HCT116 (cell line): ENCODE data around the gene SARM1. TPM values are rescaled to one million over a fixed set of nuclear protein-coding genes. Genes with fewer than 3 reads are reported as not detected.

Source experiments
- ATAC-seq: fragments of 200-7000 bp; cut with Tn5 transposase; 2 replicates; pipeline ENCODE4 v1.9.1; 2020; ENCODE audit warnings: mild to moderate bottlenecking, moderate library complexity
- BruUV-seq: library from RNA; stranded (reverse); fragments of 400-500 nt; replicated peaks from 2 replicates; lab custom pipeline; 2021; lab: Mats Ljungman, UMichigan
- CTCF ChIA-PET: fragments of 300-600 bp; sonication (Branson Sonifier 250); formaldehyde crosslinking; loops from one replicate; lab custom pipeline; 2021; ENCODE audit warnings: antibody characterized with exemption; lab: Charles Lee
- POLR2A ChIA-PET: fragments of 300-600, 350-600 bp; sonication (Branson Sonifier 250); formaldehyde crosslinking; loops from one replicate; lab custom pipeline; 2021; ENCODE audit warnings: antibody characterized with exemption; lab: Charles Lee
- RAD21 ChIA-PET, 2 experiments: fragments of 300-600 bp; sonication (Branson Sonifier 250); formaldehyde crosslinking; loops; one replicate each; lab custom pipeline; 2023; ENCODE audit warnings: low total read pairs in 2 of 2; ENCODE audit not compliant: uncharacterized antibody in 2 of 2, unreplicated experiment in 2 of 2, low non-redundant PET in 1 of 2; lab: Charles Lee
- DNase-seq: peaks from one replicate; pipeline ENCODE4 v3.0.0-alpha.2; 2010; ENCODE audit warnings: low read depth, low spot score
- H2AFZ ChIP-seq: fragments of 200-600 bp; shearing (Covaris generic), sonication (generic); 2 replicates; pipeline ENCODE4 v1.6.1; 2017; ENCODE audit warnings: low read depth, mixed run types, mixed read lengths, antibody characterized with exemption, low read length; ENCODE audit not compliant: poor library complexity, severe bottlenecking
- H3K27ac ChIP-seq: 2 replicates; pipeline ENCODE4 v1.5.1; 2012; ENCODE audit warnings: low read depth, low read length
- H3K27me3 ChIP-seq: fragments of 200-600 bp; sonication (generic); 2 replicates; pipeline ENCODE4 v1.6.1; 2016; ENCODE audit warnings: mixed run types, low read length, mixed read lengths; ENCODE audit not compliant: insufficient read depth
- H3K36me3 ChIP-seq, 2 experiments: fragments of 200-500 bp in 1 of 2; fragments of 200-600 bp in 1 of 2; sonication (Bioruptor generic) in 1 of 2; sonication (generic) in 1 of 2; 2 replicates each; pipeline versions ENCODE4 v1.5.1 to v1.6.1; 2014 to 2016; ENCODE audit warnings: low read length in 2 of 2, inconsistent platforms in 1 of 2, mixed read lengths in 1 of 2, mixed run types in 1 of 2; ENCODE audit not compliant: insufficient read depth in 2 of 2, control insufficient read depth in 1 of 2
- H3K4me1 ChIP-seq, 2 experiments: fragments of 200-600 bp in 1 of 2; sonication (generic) in 1 of 2; 2 replicates each; pipeline versions ENCODE4 v1.5.1 to v1.6.1; 2012 to 2017; ENCODE audit warnings: low read length in 2 of 2, inconsistent platforms in 1 of 2, mild to moderate bottlenecking in 1 of 2, mixed read lengths in 1 of 2, mixed run types in 1 of 2, moderate library complexity in 1 of 2; ENCODE audit not compliant: insufficient read depth in 2 of 2, control insufficient read depth in 1 of 2
- H3K4me2 ChIP-seq: fragments of 200-600 bp; sonication (generic); 2 replicates; pipeline ENCODE4 v1.6.1; 2017; ENCODE audit warnings: mixed run types, low read length, mixed read lengths
- H3K4me3 ChIP-seq, 2 experiments: fragments of 200-600 bp in 1 of 2; sonication (generic) in 1 of 2; replicated peaks in 1 of 2; 2 replicates each; pipeline ENCODE4 v1.5.1; 2011 to 2016; ENCODE audit warnings: low read length in 2 of 2, control low read depth in 1 of 2, low read depth in 1 of 2, mild to moderate bottlenecking in 1 of 2, mixed read lengths in 1 of 2, mixed run types in 1 of 2
- H3K79me2 ChIP-seq: fragments of 200-600 bp; sonication (generic); 2 replicates; pipeline ENCODE4 v1.6.1; 2017; ENCODE audit warnings: mild to moderate bottlenecking, mixed run types, low read length, moderate library complexity, mixed read lengths; ENCODE audit not compliant: insufficient read depth
- H3K9ac ChIP-seq: fragments of 200-600 bp; sonication (generic); 2 replicates; pipeline ENCODE4 v1.6.1; 2016; ENCODE audit warnings: low read length, mixed read lengths
- H3K9me2 ChIP-seq: fragments of 200-600 bp; sonication (generic), shearing (Covaris generic); 2 replicates; pipeline ENCODE4 v1.6.1; 2017; ENCODE audit warnings: mixed run types, mild to moderate bottlenecking, moderate library complexity; ENCODE audit not compliant: insufficient read depth
- H3K9me3 ChIP-seq, 2 experiments: fragments of 200-500 bp in 1 of 2; fragments of 200-600 bp in 1 of 2; sonication (Bioruptor generic) in 1 of 2; sonication (generic) in 1 of 2; 2 replicates each; pipeline ENCODE4 v1.6.1; 2014 to 2017; ENCODE audit warnings: low read length in 2 of 2, mixed read lengths in 2 of 2, inconsistent platforms in 1 of 2, low read depth in 1 of 2, mild to moderate bottlenecking in 1 of 2, mixed run types in 1 of 2, moderate library complexity in 1 of 2; ENCODE audit not compliant: control insufficient read depth in 1 of 2, insufficient read depth in 1 of 2
- H4K20me1 ChIP-seq: fragments of 200-600 bp; sonication (generic), shearing (Covaris generic); 2 replicates; pipeline ENCODE4 v1.6.1; 2017; ENCODE audit warnings: mixed run types, mild to moderate bottlenecking, moderate library complexity; ENCODE audit not compliant: insufficient read depth
- ATF3 ChIP-seq: IDR thresholded peaks from 2 replicates; pipeline ENCODE4 v1.6.1; 2012
- CBX3 ChIP-seq: IDR thresholded peaks from 2 replicates; pipeline ENCODE4 v1.6.1; 2012; ENCODE audit warnings: low read depth
- CTCF ChIP-seq, 3 experiments: fragments of 200-600 bp in 1 of 3; sonication (generic) in 1 of 3; IDR thresholded peaks in 2 of 3; conservative IDR thresholded peaks in 1 of 3; 2 replicates each; pipeline ENCODE4 v1.5.1; 2012 to 2017; ENCODE audit warnings: low read depth in 2 of 3, low read length in 2 of 3, antibody characterized with exemption in 1 of 3, borderline replicate concordance in 1 of 3, control low read depth in 1 of 3, mild to moderate bottlenecking in 1 of 3, mixed read lengths in 1 of 3, mixed run types in 1 of 3, moderate library complexity in 1 of 3; ENCODE audit not compliant: insufficient read depth in 1 of 3
- ELF1 ChIP-seq: IDR thresholded peaks from 2 replicates; pipeline ENCODE4 v1.6.1; 2012; ENCODE audit warnings: low read depth, borderline replicate concordance
- EZH2phosphoT487 ChIP-seq: fragments of 200-600 bp; IDR thresholded peaks from 2 replicates; pipeline ENCODE4 v1.6.1; 2018; ENCODE audit warnings: antibody characterized with exemption, borderline replicate concordance
- JUND ChIP-seq: IDR thresholded peaks from 2 replicates; pipeline ENCODE4 v1.6.1; 2012
- MAX ChIP-seq: IDR thresholded peaks from 2 replicates; pipeline ENCODE4 v1.6.1; 2012
- POLR2A ChIP-seq: IDR thresholded peaks from 2 replicates; pipeline ENCODE4 v1.7.0; 2011; ENCODE audit warnings: borderline replicate concordance; ENCODE audit not compliant: insufficient read depth, insufficient read length; ENCODE audit errors: extremely low read depth
- POLR2AphosphoS5 ChIP-seq: IDR thresholded peaks from 2 replicates; pipeline ENCODE4 v1.6.1; 2011; ENCODE audit warnings: mild to moderate bottlenecking, low read depth, low read length, moderate library complexity
- SP1 ChIP-seq: IDR thresholded peaks from 2 replicates; pipeline ENCODE4 v1.6.1; 2012; ENCODE audit warnings: low read depth
- SRF ChIP-seq: IDR thresholded peaks from 2 replicates; pipeline ENCODE4 v1.6.1; 2012; ENCODE audit warnings: low read depth
- TCF7L2 ChIP-seq: IDR thresholded peaks from 2 replicates; pipeline ENCODE4 v1.7.0; 2011; ENCODE audit warnings: borderline replicate concordance, inconsistent platforms; ENCODE audit not compliant: insufficient read depth, insufficient read length; ENCODE audit errors: extremely low read depth
- ZNF274 ChIP-seq: fragments of 200-500 bp; sonication (Bioruptor generic); IDR thresholded peaks from 2 replicates; pipeline ENCODE4 v1.6.1; 2014; ENCODE audit warnings: mild to moderate bottlenecking, low read depth, low read length, inconsistent platforms
- intact Hi-C: fragments of 100-400 bp; cut with micrococcal nuclease; formaldehyde crosslinking; loops from 2 replicates; pipeline ENCODE4 v1.10.0; 2022
- total RNA-seq: library from RNA; stranded (reverse); gene quantifications from one replicate; pipeline ENCODE4 v1.2.1, GENCODE V29; 2021; ENCODE audit not compliant: unreplicated experiment

The SARM1 gene
- total RNA-seq, 1 experiment from 2014 or later: 1.3 TPM

GRCh38 chr17:28402224-28402630 is 30.7 kb downstream of the SARM1 start:
- Histone ChIP-seq H3K27ac (no peak overlapping the region), H3K4me1 (peaks cover 4 to 17% of the 10 kb centered on the region in 2 experiments; a peak in 3 of 4 replicates), H3K4me3 (no peak overlapping the region), H4K20me1 (no peaks in the 10 kb centered on the region), H3K36me3 (peaks cover 20 to 24% of the 10 kb centered on the region in 2 experiments; a peak in 3 of 4 replicates), H3K79me2 (peaks cover 12% of the 10 kb centered on the region; the same call in 1 of the 2 replicates), H3K9me2 (no peaks in the 10 kb centered on the region), H3K4me2 (no peak overlapping the region), H2AFZ (no peak overlapping the region), H3K9me3 (no peaks in the 10 kb centered on the region), H3K27me3 (no peaks in the 10 kb centered on the region), H3K9ac (no peak overlapping the region)
- DNase-seq (no peak), ATAC-seq (no peak)
- TF ChIP-seq SRF: no peak
- no peak for TF ChIP-seq CTCF (IDR thresholded peaks at IDR 0.05 in 2 of 3, conservative IDR thresholded peaks at IDR 0.05 in 1 of 3; ENCODE audit: borderline replicate concordance in 1 of 3, insufficient read depth in 1 of 3, low read depth in 2 of 3, low read length in 2 of 3)
- no peak for TF ChIP-seq ZNF274
- no peak for TF ChIP-seq POLR2AphosphoS5
- no peak for TF ChIP-seq MAX
- no peak for TF ChIP-seq ATF3
- intact Hi-C loops: no loop called here
- no TSS peak for BruUV-seq
- ChIA-PET RAD21 (no interaction called here), CTCF (no interaction called here), POLR2A (no interaction called here)

- Histone ChIP-seq H3K27me3 (no peaks in the 10 kb centered on the region), H3K4me3 (no peak overlapping the region), H3K4me2 (no peak overlapping the region), H3K79me2 (peaks cover 12% of the 10 kb centered on the region; the same call in 1 of the 2 replicates), H3K27ac (no peak overlapping the region), H2AFZ (no peak overlapping the region), H4K20me1 (no peaks in the 10 kb centered on the region), H3K9ac (no peak overlapping the region), H3K36me3 (peaks cover 20 to 24% of the 10 kb centered on the region in 2 experiments; a peak in 3 of 4 replicates), H3K9me2 (no peaks in the 10 kb centered on the region), H3K9me3 (no peaks in the 10 kb centered on the region), H3K4me1 (peaks cover 4 to 23% of the 10 kb centered on the region in 2 experiments; a peak in 3 of 4 replicates)
- RAD21 ChIA-PET: no interaction called here
- CTCF ChIA-PET: no interaction called here
- no peak for TF ChIP-seq POLR2A
- TF ChIP-seq CBX3: no peak
- no peak for TF ChIP-seq EZH2phosphoT487
- TF ChIP-seq JUND: no peak
- no peak for TF ChIP-seq TCF7L2
- TF ChIP-seq ZNF274: no peak
- TF ChIP-seq ATF3: no peak
- TF ChIP-seq MAX: no peak
- no peak for TF ChIP-seq SRF
- TF ChIP-seq ELF1: no peak
- no peak for TF ChIP-seq SP1
- TF ChIP-seq POLR2AphosphoS5: no peak
- POLR2A ChIA-PET: no interaction called here
- ATAC-seq (no peak), DNase-seq (no peak)
- intact Hi-C loops: no loop called here
- BruUV-seq: no TSS peak
These were observed 31.4 kb downstream of the SARM1 start for GRCh38 chr17:28402844-28403243.
